ENCODE data around the gene KLC1. TPM values are rescaled to one million over a fixed set of nuclear protein-coding genes. Genes with fewer than 3 reads are reported as not detected.
"Not testable (repeated sequence)": the region's sequence is repeated elsewhere in the genome, so short reads cannot be mapped to it uniquely, and the experiment has no call there.

KLC1 gene
- total RNA-seq, 2 experiments from 2014 or later = 126 to 135 TPM

- CTCF ChIA-PET = interaction anchor here (0.6 kb wide), 1 partner anchor 18 kb away, joined by 3 read pairs; no protein-coding TSS in a partner anchor
- Mint-ChIP-seq H3K27ac (peak overlapping the region; percentile 91), H3K27me3 (no peaks in the 10 kb centered on the region), H3K36me3 (ENCODE audit: low read depth) (peaks cover 3% of the 10 kb centered on the region), H3K4me1 (peaks cover 47% of the 10 kb centered on the region), H3K4me3 (peak overlapping the region; percentile 84), H3K9me3 (no peaks in the 10 kb centered on the region)
- POLR2A ChIA-PET = no interaction called here
- no peak for DNase-seq
Measured at GRCh38 chr14:103628221-103628683, 759 bp upstream of the KLC1 start.

GRCh38 chr14:103629503-103630121 is 601 bp downstream of the KLC1 start:
- no peaks in the 10 kb centered on the region for H3K9me3 Mint-ChIP-seq
- peak overlapping the region; percentile 93 for H3K27ac Mint-ChIP-seq
- peak overlapping the region; percentile 84 for H3K4me3 Mint-ChIP-seq
- H3K27me3 Mint-ChIP-seq = no peaks in the 10 kb centered on the region
- ChIA-PET CTCF (no interaction called here), POLR2A (no interaction called here)
- peak; percentile 62 for DNase-seq
- peaks cover 3% of the 10 kb centered on the region for H3K36me3 Mint-ChIP-seq (ENCODE audit: low read depth)
- peaks cover 46% of the 10 kb centered on the region for H3K4me1 Mint-ChIP-seq

GRCh38 chr14:103630364-103631108 is 1.5 kb downstream of the KLC1 start:
- ChIA-PET POLR2A (interaction anchor here (0.5 kb wide), 1 partner anchor 195 kb away, joined by 4 read pairs; no protein-coding TSS in a partner anchor), CTCF (no interaction called here)
- H3K36me3 Mint-ChIP-seq (ENCODE audit: low read depth) = peaks cover 3% of the 10 kb centered on the region
- no peaks in the 10 kb centered on the region for H3K27me3 Mint-ChIP-seq
- H3K4me1 Mint-ChIP-seq = peaks cover 46% of the 10 kb centered on the region
- H3K9me3 Mint-ChIP-seq = no peaks in the 10 kb centered on the region
- DNase-seq = no peak
- peak overlapping the region; percentile 85 for H3K27ac Mint-ChIP-seq
- peak overlapping the region; percentile 84 for H3K4me3 Mint-ChIP-seq

- no peaks in the 10 kb centered on the region for H3K27me3 Mint-ChIP-seq
- ChIA-PET CTCF (no interaction called here), POLR2A (no interaction called here)
- no peak overlapping the region for H3K27ac Mint-ChIP-seq
- no peak for DNase-seq
- H3K4me1 Mint-ChIP-seq = peaks cover 47% of the 10 kb centered on the region
- peaks cover 16% of the 10 kb centered on the region for H3K36me3 Mint-ChIP-seq (ENCODE audit: low read depth)
- H3K4me3 Mint-ChIP-seq = no peak overlapping the region
- H3K9me3 Mint-ChIP-seq = no peaks in the 10 kb centered on the region
Measured at GRCh38 chr14:103633391-103633790, 4.4 kb downstream of the KLC1 start.

GRCh38 chr14:103634156-103634555 is 5.1 kb downstream of the KLC1 start:
- CTCF ChIA-PET = interaction anchor here (0.6 to 1.0 kb wide), 2 partner anchors 27 to 337 kb away, joined by 3 to 5 read pairs; no protein-coding TSS in a partner anchor
- no peak for DNase-seq
- H3K36me3 Mint-ChIP-seq (ENCODE audit: low read depth) = peaks cover 16% of the 10 kb centered on the region
- H3K4me3 Mint-ChIP-seq = no peak overlapping the region
- H3K9me3 Mint-ChIP-seq = no peaks in the 10 kb centered on the region
- H3K27ac Mint-ChIP-seq = no peak overlapping the region
- POLR2A ChIA-PET = no interaction called here
- peaks cover 50% of the 10 kb centered on the region for H3K4me1 Mint-ChIP-seq
- no peaks in the 10 kb centered on the region for H3K27me3 Mint-ChIP-seq

GRCh38 chr14:103638594-103638993 is 9.6 kb downstream of the KLC1 start:
- no peaks in the 10 kb centered on the region for H3K27me3 Mint-ChIP-seq
- POLR2A ChIA-PET = no interaction called here
- peaks cover 13% of the 10 kb centered on the region for H3K36me3 Mint-ChIP-seq (ENCODE audit: low read depth)
- no peak for DNase-seq
- no peak overlapping the region for H3K27ac Mint-ChIP-seq
- peaks cover 36% of the 10 kb centered on the region for H3K4me1 Mint-ChIP-seq
- CTCF ChIA-PET = no interaction called here
- no peaks in the 10 kb centered on the region for H3K9me3 Mint-ChIP-seq
- no peak overlapping the region for H3K4me3 Mint-ChIP-seq

GRCh38 chr14:103641161-103641560 is 12.2 kb downstream of the KLC1 start:
- H3K27me3 Mint-ChIP-seq = no peaks in the 10 kb centered on the region
- ChIA-PET POLR2A (no interaction called here), CTCF (no interaction called here)
- DNase-seq = no peak
- no peak overlapping the region for H3K27ac Mint-ChIP-seq
- H3K36me3 Mint-ChIP-seq (ENCODE audit: low read depth) = peaks cover 10% of the 10 kb centered on the region
- peaks cover 21% of the 10 kb centered on the region for H3K4me1 Mint-ChIP-seq
- no peak overlapping the region for H3K4me3 Mint-ChIP-seq
- no peaks in the 10 kb centered on the region for H3K9me3 Mint-ChIP-seq

- no peak overlapping the region for H3K4me3 Mint-ChIP-seq
- CTCF ChIA-PET = interaction anchor here (1.1 kb wide), 1 partner anchor 21 kb away, joined by 3 read pairs; no protein-coding TSS in a partner anchor
- H3K36me3 Mint-ChIP-seq (ENCODE audit: low read depth) = no peaks in the 10 kb centered on the region
- H3K27ac Mint-ChIP-seq = no peak overlapping the region
- DNase-seq = no peak
- no peaks in the 10 kb centered on the region for H3K27me3 Mint-ChIP-seq
- POLR2A ChIA-PET = no interaction called here
- peaks cover 9% of the 10 kb centered on the region for H3K4me1 Mint-ChIP-seq
- no peaks in the 10 kb centered on the region for H3K9me3 Mint-ChIP-seq
Measured at GRCh38 chr14:103646189-103646588, 17.2 kb downstream of the KLC1 start.

- H3K27me3 Mint-ChIP-seq = no peaks in the 10 kb centered on the region
- H3K4me1 Mint-ChIP-seq = peaks cover 5% of the 10 kb centered on the region
- POLR2A ChIA-PET = no interaction called here
- DNase-seq = no peak
- CTCF ChIA-PET = interaction anchor here (0.6 to 1.2 kb wide), 3 partner anchors 10 to 49 kb away, joined by 3 read pairs; no protein-coding TSS in a partner anchor
- H3K27ac Mint-ChIP-seq = no peak overlapping the region
- H3K4me3 Mint-ChIP-seq = no peak overlapping the region
- H3K9me3 Mint-ChIP-seq = no peaks in the 10 kb centered on the region
- no peaks in the 10 kb centered on the region for H3K36me3 Mint-ChIP-seq (ENCODE audit: low read depth)
Measured at GRCh38 chr14:103649001-103649400, 20.0 kb downstream of the KLC1 start.

GRCh38 chr14:103650213-103650612 is 21.2 kb downstream of the KLC1 start:
- Mint-ChIP-seq H3K27me3 (no peaks in the 10 kb centered on the region), H3K4me3 (no peak overlapping the region), H3K4me1 (peaks cover 4% of the 10 kb centered on the region), H3K9me3 (no peaks in the 10 kb centered on the region), H3K27ac (no peak overlapping the region), H3K36me3 (ENCODE audit: low read depth) (peaks cover 6% of the 10 kb centered on the region)
- POLR2A ChIA-PET = no interaction called here
- CTCF ChIA-PET = interaction anchor here (1.0 kb wide), 1 partner anchor 14 kb away, joined by 3 read pairs; no protein-coding TSS in a partner anchor
- DNase-seq = no peak

GRCh38 chr14:103651585-103651984 is 22.6 kb downstream of the KLC1 start:
- no peak overlapping the region for H3K27ac Mint-ChIP-seq
- peaks cover 13% of the 10 kb centered on the region for H3K36me3 Mint-ChIP-seq (ENCODE audit: low read depth)
- peaks cover 6% of the 10 kb centered on the region for H3K4me1 Mint-ChIP-seq
- no peak for DNase-seq
- ChIA-PET CTCF (interaction anchor here (0.8 kb wide), 1 partner anchor 15 kb away, joined by 3 read pairs; no protein-coding TSS in a partner anchor), POLR2A (no interaction called here)
- H3K27me3 Mint-ChIP-seq = no peaks in the 10 kb centered on the region
- H3K4me3 Mint-ChIP-seq = no peak overlapping the region
- H3K9me3 Mint-ChIP-seq = no peaks in the 10 kb centered on the region

GRCh38 chr14:103652806-103653205 is 23.8 kb downstream of the KLC1 start:
- Mint-ChIP-seq H3K4me1 (peaks cover 6% of the 10 kb centered on the region), H3K9me3 (no peaks in the 10 kb centered on the region), H3K36me3 (ENCODE audit: low read depth) (peaks cover 13% of the 10 kb centered on the region), H3K27me3 (no peaks in the 10 kb centered on the region), H3K27ac (no peak overlapping the region), H3K4me3 (no peak overlapping the region)
- ChIA-PET CTCF (no interaction called here), POLR2A (interaction anchor here (0.5 kb wide), 1 partner anchor 145 kb away, joined by 8 read pairs; no protein-coding TSS in a partner anchor)
- DNase-seq = no peak

GRCh38 chr14:103653336-103653735 is 24.3 kb downstream of the KLC1 start:
- CTCF ChIA-PET, H3K27ac Mint-ChIP-seq, H3K27me3 Mint-ChIP-seq, H3K4me3 Mint-ChIP-seq, DNase-seq, H3K4me1 Mint-ChIP-seq, H3K9me3 Mint-ChIP-seq: not testable (repeated sequence)
- POLR2A ChIA-PET = interaction anchor here (0.5 kb wide), 1 partner anchor 144 kb away, joined by 8 read pairs; no protein-coding TSS in a partner anchor
- H3K36me3 Mint-ChIP-seq (ENCODE audit: low read depth) = peaks cover 13% of the 10 kb centered on the region

Data from activated CD4-positive, alpha-beta T cell treated with anti-CD3 and anti-CD28 coated beads, Interleukin-2, amount 10 ng/mL, durations not matched to agents 7 days and 5 days (primary cell).